HG02840 (cell line): Measurements from ENCODE around the gene ERBB4.
"Not testable (repeated sequence)": the region's sequence is repeated elsewhere in the genome, so short reads cannot be mapped to it uniquely, and the experiment has no call there.

ENCODE experiments used
- ATAC-seq: cut with Tn5 transposase; IDR thresholded peaks from one replicate; pipeline ENCODE4 v1.9.1; 2021; ENCODE audit warnings: mild to moderate bottlenecking, moderate library complexity, moderate number of reproducible peaks; ENCODE audit not compliant: unreplicated experiment, low FRiP score

Gene ERBB4

DNA sequence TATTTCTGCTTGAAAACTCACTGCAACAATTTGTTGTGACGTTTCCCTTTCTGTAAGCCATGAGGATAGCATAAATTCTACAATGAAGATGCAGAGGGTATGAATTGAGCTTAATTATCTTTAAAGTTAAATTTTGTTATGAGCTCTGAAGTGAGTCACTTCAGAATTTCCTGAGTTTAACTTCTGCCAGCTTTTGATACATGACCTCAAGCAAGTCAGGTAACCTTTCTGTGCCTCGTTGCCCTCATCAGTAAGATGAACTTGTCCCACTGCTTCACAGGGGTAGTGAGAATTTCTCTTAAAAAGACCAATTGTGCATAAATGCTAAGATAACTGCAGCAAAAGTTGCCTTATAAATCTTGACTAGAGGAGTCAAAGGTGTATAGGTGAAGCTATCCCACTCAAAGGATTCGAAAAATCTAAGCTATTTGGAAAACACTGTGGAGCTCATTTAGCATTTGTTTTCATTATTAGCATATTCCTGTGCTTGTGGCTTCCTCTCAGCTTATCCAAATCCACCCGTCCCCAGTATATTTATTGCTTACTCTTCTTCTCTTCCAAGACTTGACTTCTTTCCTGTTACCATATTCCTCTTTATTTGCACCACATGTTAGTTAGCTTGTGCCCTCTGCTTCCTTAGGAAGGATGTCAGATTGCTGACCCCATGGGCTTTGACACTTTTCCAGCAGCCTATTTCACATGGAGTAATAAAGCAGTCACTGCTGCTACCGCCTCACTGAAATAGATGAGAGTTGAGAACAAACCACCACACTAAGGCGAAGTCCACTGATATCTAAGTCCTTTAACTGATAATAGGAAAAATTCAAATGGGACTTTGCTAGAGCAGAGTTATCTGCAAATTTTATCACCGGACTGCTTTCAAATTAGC, 428.6 kb downstream of the ERBB4 start:
- no peak for ATAC-seq

DNA sequence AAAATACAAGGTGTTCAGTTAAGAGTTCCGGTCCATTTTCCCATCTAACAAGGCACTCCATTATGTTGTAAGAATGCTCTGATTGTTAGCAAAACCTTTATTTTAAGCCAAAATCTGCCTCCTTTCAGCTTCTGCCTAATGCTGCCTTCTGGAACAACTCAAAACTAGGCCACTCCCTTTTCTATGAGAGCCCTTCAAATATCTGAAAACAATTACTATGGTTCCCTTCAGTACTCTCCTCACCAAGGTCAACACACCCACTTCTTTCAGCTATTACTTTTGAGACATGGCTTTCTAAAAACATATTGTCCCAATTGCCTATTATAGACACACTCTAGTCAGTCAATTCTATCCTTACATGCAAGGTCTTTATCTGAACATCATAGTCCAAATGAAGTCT, 429.4 kb downstream of the ERBB4 start:
- ATAC-seq: no peak

DNA sequence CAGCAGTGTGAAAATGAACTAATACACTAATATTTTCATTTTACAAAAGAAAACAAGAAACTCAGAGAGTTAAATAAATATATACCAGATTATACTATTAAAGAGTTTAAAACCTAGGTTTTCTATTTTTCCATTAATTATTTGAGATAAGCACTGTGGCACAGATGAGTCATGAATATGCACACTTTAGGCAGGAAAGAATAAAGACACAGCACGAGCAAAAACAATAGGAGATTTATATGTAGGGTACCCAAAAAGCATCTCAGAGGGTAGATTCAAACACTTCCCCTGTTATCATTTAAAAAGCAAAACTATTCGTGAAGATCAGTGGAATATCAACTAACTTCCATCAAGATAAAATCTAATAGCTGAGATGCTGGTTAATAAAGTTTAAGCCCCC, 430.6 kb downstream of the ERBB4 start:
- ATAC-seq: no peak

GRCh38 chr2:212107014-212107413, 431.6 kb downstream of the ERBB4 start:
- ATAC-seq: no peak

GRCh38 chr2:212106536-212106935, 432.1 kb downstream of the ERBB4 start:
- ATAC-seq: not testable (repeated sequence)

DNA sequence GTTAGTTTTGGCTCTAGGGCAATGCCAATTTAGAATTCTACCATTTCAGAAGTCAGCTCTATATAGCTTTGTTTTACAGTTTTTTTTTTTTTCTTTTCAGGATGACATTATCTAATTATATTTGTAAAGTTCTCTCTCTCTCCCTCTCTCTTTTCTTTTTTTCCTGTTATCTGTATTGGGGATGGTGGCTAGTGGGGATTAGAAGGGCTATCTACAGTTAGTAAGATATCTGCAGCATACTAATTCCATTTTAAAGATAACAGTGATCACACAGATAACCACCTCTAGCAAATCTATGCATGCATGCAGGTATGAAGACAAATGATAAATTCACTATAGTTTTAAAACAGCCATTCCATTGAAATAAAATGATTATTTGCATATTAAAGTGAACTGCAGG, 438.9 kb downstream of the ERBB4 start:
- no peak for ATAC-seq

DNA sequence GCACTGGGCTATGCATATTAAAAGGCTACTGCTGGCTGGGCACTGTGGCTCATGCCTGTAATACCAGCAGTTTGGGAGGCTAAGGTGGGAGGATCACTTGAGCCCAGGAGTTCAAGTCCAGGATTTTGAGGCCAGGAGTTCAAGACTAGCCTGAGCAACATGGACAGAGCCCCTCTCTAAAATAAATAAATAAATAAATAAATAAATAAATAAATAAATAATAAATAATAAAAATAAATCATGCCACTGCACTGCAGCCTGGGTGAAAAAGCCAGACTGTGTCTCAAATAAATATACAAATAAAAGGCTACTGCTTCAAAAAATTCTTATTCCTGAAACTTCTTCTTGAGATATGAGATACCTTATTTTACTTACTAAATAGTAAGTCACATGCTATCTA, 439.6 kb downstream of the ERBB4 start:
- no peak for ATAC-seq

GRCh38 chr2:212097001-212097400, 441.6 kb downstream of the ERBB4 start:
- ATAC-seq: no peak

- no peak for ATAC-seq
Measured at GRCh38 chr2:212089873-212090272, 448.7 kb downstream of the ERBB4 start.

- ATAC-seq: no peak
Measured at GRCh38 chr2:212088353-212088752, 450.2 kb downstream of the ERBB4 start.

DNA sequence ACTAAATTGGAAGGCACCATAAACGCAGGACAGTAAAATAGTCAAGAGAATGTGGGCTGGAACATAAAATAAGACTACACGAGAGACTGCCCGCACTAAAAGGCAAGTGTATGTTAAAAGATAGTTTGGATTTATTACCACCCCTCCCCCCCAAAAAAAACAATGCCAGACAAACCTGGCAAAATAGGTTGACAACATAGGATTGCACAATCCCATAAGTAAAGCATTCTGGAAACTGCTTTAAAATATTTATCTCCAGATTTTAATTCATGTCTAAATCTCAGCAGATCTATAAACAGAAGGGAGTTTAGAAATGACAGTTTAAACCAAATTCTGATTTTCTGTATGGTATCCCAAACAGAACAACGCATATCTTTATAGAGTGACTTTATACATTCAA, 455.1 kb downstream of the ERBB4 start:
- no peak for ATAC-seq

GRCh38 chr2:212078103-212078502, 460.5 kb downstream of the ERBB4 start:
- ATAC-seq: no peak

- ATAC-seq: no peak
Measured at GRCh38 chr2:212076456-212076855, 462.1 kb downstream of the ERBB4 start.

GRCh38 chr2:212073360-212073759, 465.2 kb downstream of the ERBB4 start:
- ATAC-seq: no peak

DNA sequence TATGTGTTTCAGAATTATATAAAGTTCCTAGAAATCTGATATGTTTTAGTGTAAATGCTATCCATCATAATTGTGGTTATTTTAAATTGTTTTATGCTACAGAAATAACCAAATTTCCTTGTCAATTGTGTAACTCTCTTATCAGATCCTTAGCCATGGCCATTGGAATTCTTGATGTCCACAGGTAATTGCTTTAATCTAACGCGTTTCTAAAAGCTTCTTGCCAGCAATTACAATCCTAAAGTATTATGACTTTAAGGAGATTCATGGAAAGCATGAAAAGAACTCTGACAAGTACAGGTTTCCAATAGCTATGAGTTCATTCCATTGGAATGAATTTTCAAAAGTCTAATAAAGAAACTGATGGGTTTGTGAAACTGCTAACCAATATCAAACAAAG, 472.1 kb downstream of the ERBB4 start:
- ATAC-seq: no peak

DNA sequence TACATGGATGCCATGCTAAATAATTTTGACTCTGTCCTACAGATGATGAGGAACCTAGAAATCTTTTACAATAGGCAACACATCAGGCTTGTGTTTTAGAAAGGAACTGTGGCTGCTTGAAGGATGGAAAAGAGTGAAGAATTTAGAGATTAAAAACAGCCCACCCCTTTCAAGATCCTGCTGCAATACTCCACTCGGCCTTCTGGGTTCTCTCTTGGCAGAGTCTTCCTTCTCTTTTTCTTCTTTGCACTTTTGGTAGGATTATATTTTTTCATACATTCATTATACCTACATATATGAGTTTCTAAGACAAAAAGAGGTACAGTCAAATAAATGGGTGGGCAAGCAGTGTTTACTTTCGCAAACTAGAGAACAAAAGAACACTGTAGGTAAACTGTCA, 474.3 kb downstream of the ERBB4 start:
- ATAC-seq: no peak

- ATAC-seq: no peak
Measured at GRCh38 chr2:212052412-212053159, 486.0 kb downstream of the ERBB4 start.

DNA sequence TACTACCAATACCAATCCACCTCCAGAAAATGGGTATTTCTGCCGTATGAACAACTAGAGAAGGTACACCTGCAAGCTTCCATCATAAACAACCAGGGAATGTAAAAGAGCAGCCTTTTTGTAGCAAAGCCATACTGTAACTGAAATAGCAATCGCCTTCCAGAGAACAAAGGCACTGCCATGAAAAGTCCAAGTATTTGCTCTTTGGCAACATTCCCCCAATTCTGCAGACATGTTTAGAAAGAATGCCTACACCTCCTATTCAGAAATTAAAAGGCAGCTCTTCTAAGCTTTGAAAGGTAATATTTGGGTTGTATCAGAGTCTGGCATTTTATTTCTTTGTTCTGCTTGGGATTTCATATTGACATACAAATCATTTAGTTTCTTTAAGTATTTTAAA, 487.7 kb downstream of the ERBB4 start:
- no peak for ATAC-seq

DNA sequence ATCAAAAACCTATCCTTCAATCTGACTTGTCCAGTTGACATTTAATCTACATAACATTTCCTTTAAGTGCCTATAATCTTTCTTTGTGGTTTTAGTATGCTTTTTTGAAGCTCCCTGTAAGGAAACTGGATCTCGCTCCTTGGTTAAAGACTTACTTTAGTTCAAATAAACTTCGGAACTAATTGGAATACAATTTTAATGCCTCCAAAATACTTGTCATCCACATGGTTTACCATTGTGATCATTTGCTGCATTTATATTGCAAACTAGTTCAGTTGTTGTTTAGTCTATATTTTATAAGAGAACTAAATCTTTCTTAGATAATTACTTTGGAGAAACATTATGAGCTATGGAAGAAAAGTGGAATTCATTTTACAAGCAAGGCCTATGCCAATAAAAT, 496.0 kb downstream of the ERBB4 start:
- ATAC-seq: no peak

DNA sequence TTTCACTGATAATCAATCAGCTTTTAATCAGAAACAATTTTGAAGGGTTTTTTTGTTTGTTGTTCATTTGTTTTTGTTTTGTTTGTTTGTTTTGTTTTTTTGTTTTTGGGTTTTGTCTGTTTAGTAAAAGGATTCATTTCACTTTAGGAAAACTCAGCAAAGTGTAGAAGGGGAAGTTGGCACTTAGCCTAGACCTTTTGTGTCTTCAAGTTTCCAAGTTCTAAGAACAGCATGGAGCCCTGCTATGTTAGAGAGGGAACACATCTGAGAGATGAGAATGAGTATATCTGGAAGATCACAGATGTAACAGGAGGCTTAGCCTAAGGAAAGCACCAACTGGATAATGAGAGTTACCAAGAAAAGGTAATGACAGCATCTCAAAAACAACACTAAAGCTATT, 501.5 kb downstream of the ERBB4 start:
- ATAC-seq: no peak

- ATAC-seq: no peak
Measured at GRCh38 chr2:212034841-212035585, 503.6 kb downstream of the ERBB4 start.
